ENCODE measurements around the gene MYO1E.

DNA sequence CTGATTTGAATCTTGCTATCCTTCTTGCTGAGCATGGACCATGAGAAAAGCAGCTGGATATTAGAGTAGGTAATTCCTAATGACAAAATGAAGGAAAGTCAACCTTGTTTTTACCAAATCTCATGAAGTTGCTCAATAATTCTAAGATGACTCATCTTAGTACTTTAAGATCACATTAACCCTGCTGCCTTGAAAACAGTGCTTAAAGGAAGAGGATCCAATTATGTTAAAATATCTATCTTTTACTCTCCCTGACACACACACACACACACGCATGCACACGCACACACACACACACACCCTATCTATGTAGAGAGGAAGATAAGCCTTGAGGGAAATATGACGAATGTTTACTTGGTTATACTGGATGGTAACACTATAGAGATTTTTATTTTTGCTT lies 16.0 kb upstream of the MYO1E start:
- TF ChIP-seq, protein P1, sequence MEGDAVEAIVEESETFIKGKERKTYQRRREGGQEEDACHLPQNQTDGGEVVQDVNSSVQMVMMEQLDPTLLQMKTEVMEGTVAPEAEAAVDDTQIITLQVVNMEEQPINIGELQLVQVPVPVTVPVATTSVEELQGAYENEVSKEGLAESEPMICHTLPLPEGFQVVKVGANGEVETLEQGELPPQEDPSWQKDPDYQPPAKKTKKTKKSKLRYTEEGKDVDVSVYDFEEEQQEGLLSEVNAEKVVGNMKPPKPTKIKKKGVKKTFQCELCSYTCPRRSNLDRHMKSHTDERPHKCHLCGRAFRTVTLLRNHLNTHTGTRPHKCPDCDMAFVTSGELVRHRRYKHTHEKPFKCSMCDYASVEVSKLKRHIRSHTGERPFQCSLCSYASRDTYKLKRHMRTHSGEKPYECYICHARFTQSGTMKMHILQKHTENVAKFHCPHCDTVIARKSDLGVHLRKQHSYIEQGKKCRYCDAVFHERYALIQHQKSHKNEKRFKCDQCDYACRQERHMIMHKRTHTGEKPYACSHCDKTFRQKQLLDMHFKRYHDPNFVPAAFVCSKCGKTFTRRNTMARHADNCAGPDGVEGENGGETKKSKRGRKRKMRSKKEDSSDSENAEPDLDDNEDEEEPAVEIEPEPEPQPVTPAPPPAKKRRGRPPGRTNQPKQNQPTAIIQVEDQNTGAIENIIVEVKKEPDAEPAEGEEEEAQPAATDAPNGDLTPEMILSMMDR (conservative IDR thresholded peaks at IDR 0.05 in 1 of 2, IDR thresholded peaks at IDR 0.05 in 1 of 2; ENCODE audit: extremely low read depth in 1 of 2, insufficient read depth in 1 of 2, low read depth in 1 of 2, low read length in 2 of 2): no peak
- no peak for TF ChIP-seq EZH2 (IDR thresholded peaks at IDR 0.05; ENCODE audit: borderline replicate concordance, low read length)

Measured in mammary epithelial cell (primary cell).